GM04504 (cell line): Measurements from ENCODE around the gene RAD9A.
"Not testable (repeated sequence)": the region's sequence is repeated elsewhere in the genome, so short reads cannot be mapped to it uniquely, and the experiment has no call there.

Experiments
- DNase-seq: peaks from one replicate; pipeline ENCODE4 v3.0.0-alpha.2; 2012; ENCODE audit warnings: low read depth

RAD9A gene

DNA sequence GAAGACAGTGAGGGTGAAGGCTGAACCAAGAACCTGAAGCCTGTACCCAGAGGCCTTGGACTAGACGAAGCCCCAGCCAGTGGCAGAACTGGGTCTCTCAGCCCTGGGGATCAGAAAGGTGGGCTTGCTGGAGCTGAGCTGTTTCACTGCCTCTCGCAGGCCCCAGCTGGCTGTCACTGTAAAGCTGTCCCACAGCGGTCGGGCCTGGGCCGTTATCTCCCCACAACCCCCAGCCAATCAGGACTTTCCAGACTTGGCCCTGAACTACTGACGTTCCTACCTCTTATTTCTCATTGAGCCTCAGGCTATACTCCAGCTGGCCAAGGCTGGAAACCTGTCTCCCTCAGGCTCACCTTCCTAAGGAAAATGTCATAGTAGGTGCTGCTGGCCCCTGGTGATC, 5.8 kb downstream of the RAD9A start:
- no peak for DNase-seq

DNA sequence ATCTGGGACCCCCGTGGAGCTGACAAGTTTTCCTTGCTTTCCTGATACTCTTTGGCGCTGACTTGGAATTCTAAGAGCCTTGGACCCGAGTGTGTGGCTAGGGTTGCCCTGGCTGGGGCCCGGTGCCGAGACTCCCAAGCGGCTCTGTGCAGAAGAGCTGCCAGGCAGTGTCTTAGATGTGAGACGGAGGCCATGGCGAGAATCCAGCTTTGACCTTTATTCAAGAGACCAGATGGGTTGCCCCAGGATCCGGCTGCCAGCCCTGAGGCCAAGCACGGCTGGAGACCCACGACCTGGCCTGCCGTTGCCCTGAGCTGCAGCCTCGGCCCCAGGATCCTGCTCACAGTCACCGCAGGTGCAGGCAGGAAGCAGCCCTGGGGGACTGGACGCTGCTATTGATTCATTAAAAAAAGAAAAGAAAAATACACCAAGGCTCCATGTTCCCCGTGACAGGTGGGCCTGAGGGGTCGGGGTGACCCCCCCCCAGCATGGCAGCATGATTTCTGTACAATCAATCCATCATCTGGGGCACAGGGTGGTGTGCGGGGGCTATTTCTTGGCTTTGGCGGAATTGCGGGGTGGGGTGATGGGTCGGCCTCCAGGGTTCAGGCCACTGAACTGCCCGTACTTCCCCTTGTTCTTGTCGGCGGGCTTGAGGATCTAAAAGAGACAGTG, 6.3 kb downstream of the RAD9A start:
- DNase-seq, result no peak

DNA sequence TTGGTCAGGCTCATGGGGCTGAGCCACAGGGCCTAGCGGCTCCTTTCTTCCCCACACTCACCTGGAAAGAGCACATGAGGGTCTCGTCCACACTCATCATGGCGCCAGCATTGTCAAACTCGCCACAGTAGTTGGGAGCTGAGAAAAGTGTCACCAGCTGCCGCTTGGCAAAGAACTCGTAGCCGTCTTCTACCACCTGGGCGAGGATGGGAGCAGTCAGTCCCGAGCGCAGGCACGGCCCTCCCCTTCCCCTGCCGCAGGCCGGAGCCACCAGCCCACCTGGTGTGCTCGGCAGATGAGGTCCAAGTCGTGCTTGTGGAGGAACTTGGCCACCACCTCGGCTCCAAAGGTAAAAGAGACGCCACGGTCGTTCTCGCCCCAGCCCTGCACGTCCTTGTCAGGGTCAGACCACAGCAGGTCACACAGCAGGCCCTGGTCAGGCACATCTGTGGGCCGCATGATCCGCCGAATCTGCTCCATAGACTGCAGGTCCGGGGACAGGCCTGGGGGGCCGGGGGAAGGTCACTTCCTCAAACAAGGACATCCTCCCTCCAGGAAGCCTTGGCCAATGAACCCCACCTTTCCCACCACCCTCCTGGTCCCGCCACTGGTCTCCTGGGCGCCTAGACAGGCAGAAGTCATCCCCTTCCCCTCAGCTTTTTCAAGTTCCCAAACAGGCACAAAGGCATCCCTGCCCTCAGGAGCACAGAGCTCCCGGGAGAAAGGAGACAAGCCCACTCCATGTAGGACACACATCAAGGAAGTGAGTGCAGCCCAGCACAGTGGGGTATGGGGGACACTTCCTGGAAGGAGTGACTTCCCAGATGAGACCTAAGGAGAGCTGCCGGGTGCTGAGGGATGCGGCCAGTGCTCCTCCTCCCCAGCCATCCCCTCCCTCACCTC, 7.1 kb downstream of the RAD9A start:
- no peak for DNase-seq

DNA sequence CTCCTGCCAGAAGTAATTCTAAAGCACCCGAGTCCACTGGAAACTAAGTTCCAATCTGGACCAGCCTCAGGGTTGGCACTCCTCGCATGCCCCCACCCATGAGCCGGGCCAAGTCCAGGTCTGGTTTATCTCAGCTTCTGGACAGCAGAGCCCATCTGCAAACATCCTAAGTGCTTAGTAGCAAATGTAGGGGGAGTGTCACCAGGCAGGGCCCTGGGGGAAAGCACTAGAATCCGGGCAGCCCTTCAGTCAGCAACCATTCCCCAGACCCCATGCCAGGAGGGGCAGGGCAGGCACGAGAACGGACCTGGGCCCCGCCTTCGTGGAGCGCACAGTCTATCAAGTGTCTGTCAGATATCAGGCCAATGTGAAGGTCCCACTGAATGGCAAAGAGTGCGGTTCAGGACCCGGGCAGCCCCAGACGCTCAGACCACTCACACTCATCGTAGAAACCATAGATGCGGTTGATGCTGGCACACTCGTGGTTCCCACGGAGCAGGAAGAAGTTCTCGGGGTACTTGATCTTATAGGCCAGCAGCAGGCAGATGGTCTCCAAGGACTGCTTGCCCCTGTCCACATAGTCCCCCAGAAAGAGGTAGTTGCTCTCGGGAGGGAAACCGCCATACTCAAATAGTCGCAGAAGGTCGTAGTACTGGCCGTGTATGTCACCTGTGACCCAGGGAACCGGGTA, 8.6 kb downstream of the RAD9A start:
- DNase-seq, result no peak

DNA sequence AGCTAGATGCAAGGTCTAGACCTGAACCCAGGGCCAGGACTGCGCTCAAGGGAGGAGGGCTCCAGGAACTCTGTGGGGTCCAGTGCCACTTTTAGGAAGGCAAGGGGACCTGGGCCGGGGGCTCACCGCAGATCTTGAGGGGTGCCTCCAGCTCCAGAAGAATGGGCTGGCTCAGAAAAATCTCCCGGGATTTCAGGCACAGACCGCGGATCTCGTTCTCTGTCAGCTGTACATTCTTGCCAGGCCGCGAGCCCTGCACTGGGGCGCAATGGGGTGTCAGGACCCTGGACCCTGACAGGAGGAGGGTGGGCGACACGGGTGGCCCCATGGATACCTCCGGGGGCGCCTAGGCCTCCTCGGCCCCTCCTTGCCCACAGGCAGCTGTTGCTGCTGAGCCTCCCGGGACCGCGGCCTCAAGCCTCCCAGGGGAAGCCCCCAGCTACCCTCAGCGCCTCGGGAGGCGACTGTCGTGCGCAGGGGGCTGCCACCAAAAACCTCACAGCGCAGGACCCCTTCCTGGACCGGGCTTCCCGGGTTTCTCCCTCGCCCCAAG, 9.2 kb downstream of the RAD9A start:
- DNase-seq, result no peak

DNA sequence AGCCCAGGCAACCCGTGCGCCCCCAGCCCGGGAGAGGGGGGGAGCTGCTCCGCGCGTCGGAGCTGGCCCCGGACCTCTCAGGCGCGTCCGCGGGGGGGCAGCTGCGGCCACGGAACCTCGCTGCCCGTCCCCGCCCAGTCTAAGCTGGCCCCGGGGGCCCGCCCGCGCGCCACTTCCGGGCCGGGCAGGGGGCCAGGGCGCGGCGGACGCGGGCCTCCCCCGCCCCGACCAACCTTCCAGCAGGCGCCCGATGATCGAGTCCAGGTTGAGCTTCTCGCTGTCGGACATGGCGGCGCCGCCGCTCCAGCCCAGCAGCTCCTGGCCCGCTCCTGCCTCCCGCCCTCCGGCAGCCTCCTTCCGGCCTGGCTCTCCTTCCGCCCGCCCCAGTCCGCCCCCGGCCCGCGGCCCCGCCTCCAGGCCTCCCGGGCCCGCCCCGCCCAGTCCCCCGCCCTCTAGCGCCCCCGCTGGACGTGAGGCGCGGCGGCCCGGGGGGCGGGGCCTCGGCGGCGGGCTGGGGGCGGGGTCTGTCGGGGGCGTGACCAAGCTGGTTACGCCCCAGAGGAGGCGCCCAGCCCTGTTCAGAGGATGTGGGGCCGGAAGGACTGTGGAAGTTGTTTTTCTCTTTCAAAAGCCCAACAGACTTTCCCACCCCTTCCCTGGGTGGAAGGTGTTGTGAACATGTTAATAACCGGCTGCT, 9.9 kb downstream of the RAD9A start, which contains the start of gene PPP1CA:
TSS of gene PPP1CA (minus strand) at position 364 of the 697 bp plus-strand sequence. CDS start at position 288, 76 bp downstream.
- DNase-seq, result peak; percentile 72

DNA sequence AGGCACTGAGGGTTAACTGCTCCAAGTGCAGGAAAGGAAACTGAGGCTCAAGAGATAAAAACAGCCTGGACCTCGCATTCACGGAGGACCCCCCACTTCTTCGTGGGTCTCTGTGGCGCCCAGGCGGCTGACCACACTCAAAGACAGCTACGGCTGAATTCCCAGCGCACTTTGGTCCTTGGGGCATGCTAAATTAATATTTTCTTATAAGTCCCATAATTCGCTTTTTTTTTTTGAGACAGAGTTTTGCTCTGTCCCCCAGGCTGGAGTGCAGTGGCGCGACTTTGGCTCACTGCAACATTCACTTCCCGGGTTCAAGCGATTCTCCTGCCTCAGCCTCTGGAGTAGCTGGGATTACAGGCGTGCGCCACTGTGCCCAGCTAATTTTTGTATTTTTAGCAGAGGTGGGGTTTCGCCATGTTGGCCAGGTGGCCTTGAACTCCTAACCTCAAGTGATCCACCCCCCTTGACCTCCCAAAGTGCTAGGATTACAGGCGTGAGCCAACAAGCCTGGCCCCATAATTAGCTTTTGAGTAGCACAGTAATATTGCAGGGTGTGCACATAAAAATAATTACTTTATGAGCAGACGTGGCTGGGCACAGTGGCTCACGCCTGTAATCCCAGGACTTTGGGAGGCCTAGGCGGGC, 10.5 kb downstream of the RAD9A start:
- DNase-seq, result not testable (repeated sequence)

DNA sequence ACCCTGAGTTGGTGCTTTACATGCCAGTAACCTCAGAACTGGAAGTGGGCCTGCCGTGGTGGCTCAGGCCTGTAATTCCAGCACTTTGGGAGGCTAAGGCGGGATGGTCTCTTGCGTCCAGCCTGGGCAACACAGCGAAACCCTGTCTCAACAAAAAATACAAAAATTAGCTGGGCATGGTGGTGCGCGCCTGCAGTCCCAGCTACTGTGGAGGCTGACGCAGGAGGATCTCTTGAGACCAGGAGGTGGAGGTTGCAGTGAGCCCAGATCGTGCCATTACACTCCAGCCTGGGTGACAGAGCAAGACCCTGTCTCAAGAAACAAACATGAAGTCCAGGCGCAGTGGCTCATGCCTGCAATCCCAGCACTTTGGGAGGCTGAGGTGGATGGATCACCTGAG, 11.3 kb downstream of the RAD9A start:
- DNase-seq, result not testable (repeated sequence)

DNA sequence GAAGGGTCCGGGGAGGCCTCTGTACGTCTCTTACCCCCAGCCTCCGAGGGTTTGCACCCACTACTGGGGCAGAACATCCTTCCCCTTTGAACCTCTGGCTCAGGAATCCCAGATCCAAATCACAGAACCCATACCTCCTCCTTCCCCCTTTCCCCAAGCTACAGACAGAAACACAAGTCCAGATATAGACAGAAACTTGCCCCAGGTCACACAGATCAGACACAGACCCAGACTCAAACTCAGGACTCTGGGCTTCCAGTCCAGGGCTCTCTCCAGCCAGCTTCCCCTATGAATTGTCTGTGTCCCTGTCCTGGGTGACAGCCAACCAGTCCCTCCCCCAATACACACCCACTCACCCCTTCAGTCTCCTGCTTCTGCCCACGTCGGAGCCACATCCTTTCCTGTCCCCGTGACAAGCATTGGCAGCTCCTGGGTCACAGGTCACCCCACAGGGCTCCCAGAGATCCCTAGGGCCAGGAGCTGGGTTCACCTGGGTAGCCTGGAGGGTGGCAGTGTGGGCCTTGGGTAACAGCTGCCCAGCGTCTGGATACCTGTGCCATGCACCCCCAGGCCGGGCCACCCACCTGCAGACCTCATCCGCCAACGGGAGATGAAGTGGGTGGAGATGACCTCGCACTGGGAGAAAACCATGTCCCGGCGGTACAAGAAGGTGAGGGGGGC, 12.9 kb downstream of the RAD9A start:
- DNase-seq, result no peak

DNA sequence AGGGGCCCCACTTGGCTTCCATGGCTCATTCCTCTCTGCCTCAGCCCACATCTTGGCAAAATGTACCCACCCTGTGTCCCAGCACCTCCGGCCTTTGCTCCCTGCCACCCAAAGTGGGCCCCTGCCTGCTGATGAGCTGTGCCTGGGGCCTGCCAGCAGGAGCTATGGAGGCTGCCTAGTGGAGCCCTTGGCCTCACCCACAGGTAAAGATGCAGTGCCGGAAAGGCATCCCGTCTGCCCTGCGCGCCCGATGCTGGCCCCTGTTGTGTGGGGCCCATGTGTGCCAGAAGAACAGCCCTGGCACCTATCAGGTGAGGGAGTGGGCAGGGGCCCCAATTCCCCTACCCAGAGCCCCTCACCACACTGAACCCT, 13.4 kb downstream of the RAD9A start:
- no peak for DNase-seq

DNA sequence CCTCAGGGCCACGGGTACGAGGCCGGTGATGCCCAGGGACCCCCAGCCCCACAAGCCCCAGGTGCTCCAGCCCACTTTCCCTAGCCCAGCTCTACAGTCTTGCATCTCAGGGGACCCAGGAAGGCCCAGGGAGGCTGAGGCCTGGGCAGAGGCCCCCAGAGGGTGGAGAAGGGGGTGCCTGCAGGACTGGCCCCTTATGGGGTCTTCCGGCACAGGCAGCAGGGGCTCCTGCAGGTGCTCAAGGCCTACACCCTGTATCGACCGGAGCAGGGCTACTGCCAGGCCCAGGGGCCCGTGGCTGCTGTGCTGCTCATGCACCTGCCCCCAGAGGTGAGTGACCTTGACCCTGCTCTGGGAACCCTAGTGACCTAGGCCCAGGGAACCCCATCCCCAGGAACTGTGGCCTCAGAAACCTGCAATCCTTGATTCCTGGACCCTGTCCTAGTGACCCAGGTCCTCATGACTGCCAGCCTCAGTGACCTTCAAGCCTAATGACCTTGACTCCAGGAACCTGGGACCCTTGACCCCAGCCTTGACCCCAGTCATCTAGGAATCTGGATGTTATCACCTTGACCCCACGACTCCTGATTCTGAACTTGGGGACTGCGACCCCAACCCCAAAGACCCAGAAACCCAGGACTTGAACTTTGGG, 14.0 kb downstream of the RAD9A start:
- DNase-seq, result no peak

DNA sequence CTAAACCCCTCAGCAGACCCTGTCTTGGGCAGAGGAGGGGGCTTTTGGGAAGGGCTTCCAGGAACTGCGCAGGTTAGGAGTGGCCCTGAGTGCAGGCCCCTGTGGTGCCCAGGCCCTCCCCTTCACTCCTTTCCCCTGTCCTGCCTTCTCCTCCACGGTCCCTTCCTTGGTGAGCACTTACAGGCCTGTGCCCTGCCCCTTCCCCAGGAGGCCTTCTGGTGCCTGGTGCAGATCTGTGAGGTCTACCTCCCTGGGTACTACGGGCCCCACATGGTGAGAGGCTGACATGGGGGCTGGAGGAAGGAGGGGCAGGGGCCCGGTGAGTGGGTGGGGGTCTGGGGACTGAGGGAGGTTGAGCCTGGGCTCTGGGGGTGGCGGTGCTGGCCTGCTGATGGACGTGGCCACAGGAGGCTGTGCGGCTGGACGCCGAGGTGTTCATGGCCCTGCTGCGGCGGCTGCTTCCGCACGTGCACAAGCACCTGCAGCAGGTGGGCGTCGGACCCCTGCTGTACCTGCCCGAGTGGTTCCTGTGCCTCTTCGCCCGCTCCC, 14.7 kb downstream of the RAD9A start:
- DNase-seq, result no peak

DNA sequence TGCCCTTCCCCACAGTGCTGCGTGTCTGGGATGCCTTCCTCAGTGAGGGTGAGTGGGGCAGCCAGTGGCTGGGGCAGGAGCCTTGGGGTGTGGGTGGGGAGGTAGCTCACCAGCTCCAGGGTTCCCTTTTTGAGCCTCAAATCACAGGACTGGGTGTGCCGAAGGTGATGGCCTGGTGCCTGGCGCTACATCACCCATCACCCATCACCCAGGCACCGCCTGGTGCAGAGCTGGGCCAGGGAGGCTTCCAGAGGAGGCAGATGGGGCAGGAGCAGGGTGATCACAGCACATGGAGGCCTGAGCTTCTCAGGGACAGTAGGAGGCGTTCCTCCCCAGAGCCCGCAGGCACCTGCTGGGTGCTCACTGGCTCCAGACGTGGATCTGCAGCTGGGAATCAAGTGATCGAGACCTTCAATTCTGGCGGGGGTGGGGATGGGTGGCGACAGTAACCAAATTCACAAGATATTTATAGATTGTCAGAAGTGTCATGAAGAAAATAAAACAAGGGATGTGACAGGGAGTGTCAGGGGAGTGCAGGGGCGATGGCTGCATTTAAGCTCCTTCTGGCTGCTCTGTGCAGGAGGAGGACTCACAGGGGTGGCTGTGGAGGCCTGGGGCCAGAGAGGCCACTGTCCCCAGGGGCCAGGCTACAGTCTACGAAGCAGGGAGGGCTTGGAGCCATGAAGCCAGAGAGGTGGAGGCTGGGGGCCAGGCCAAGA, 15.3 kb downstream of the RAD9A start:
- no peak for DNase-seq

DNA sequence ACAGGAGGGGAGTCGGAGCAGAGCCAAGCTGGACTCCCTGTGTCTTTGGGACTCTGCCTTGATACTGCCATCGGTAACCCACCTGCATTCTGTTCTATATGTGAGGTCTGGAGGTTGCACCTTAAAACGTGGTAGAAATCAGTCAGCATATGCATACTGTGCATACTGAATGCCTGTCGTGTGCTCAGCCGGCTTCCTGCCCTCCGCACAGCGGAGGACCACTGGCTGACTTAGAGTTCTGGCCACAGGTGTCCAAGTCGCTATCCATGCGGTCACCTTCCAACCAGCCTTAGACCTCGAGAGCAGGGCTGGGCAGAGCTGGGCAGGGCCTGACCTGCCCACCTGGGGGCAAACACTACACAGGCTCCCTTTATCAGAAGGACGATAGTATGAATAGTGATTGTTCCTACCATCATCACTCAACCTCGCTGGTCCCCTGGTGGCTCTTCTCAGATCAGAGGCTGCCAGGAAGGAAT, 15.9 kb downstream of the RAD9A start:
- DNase-seq, result no peak

DNA sequence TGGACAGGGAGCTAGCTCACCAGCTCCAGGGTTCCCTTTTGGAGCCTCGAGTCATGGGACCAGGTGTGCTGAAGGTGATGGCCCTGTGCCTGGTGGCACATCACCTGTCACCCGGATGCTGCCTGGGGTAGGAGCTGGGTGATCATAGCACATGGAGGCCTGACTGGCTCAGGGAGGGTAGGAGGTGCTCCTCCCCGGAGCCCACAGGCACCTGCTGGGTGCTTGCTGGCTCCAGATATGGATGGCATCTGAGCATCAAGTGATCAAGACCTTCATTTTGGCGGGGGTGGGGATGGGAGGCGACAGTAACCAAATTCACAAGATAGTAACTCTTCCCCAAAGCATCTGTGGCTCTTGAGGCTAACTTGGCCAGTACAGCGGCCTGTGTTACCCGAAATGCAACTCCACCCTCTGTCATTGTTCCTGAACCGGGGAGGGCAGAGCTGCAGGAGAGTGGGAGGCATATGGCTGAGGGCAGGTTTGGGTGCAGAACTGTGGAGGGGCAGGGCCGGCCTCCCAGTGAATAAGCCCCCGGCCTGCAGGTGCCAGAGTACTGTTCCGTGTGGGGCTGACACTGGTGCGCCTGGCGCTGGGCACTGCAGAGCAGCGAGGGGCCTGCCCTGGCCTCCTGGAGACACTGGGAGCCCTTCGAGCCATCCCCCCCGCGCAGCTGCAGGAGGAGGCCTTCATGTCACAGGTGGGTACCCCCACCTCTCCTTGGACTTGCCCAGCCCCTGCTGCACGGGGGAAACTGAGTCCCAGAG, 16.8 kb downstream of the RAD9A start:
- no peak for DNase-seq

DNA sequence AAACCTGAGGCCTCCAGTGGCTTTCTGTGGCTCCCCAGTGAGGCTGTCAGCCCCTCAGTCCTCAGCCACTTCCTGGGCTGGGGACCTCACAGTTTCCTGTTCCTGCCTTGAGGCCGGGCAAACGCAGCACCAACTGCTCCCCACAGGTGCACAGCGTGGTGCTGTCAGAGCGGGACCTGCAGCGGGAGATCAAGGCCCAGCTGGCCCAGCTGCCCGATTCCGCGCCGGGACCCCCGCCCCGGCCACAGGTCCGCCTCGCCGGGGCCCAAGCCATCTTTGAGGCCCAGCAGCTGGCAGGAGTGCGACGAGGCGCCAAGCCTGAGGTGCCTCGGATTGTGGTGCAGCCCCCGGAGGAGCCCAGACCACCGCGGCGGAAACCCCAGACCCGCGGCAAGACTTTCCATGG, 17.5 kb downstream of the RAD9A start:
- DNase-seq, result no peak

DNA sequence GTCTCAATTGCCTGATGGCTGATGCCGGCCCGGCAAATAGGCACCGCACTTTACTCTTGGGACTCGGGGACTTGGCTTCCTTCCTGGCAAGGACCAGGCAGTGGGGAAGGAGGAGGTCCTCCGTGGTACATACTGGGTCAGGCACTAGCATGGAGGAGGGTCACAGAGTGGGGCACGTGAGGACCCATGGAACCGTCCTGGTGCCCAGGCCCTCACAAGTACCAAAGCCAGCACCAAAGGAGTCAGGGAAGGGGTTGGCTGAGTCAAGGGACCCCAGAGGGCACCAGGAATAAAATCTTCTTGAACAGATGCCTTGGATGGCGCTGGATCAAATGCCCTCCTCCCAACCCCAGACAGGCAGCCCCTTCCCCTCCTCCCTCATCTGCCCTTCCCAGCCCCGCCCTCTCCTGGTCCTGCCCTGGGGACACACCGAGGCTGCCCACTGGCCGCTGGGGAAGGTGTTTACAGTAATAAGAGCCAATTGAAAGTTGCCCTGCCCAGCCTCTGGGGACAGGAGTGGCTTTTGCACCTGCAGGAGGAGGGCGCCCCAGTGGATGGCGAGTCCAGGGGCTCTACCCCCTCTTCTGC, 18.1 kb downstream of the RAD9A start:
- DNase-seq, result no peak

DNA sequence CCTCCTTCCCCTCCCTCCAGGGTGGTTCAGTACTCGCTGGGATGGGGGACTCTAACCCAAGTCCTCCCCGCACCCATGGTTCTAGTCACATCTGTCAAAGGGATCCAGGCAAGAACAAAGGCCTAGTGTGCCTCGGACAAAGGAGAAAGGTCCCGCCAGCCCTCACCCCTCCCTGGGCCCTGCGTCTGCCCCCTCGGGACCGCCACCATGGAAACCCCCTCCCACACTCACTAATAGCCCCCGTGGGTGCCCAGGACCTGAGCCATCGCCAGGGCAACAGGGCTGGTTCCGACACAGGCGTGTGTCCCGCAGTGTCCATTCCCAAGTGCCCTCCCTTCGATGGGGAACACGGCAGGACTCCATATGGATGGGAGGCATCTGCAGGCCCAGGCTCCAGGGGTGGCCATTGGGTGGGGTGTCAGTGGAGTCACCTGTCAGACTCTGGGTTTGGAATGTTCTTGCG, 18.6 kb downstream of the RAD9A start:
- DNase-seq, result no peak
